ENCODE data around the gene TAS2R60.
"Not testable (repeated sequence)": the region's sequence is repeated elsewhere in the genome, so short reads cannot be mapped to it uniquely, and the experiment has no call there.

The TAS2R60 gene

GRCh38 chr7:143443153-143443552 lies at the start of gene TAS2R60:
TAS2R60 (plus strand) TSS chr7:143443453; CDS start chr7:143443453, 0 bp downstream.
- DNase-seq: no peak

GRCh38 chr7:143394068-143394467 lies 49.2 kb upstream of the TAS2R60 start:
- no peak for DNase-seq

GRCh38 chr7:143394777-143395176 lies 48.5 kb upstream of the TAS2R60 start:
- DNase-seq: no peak

- no peak for DNase-seq
Measured at GRCh38 chr7:143395187-143396149, 47.8 kb upstream of the TAS2R60 start.

GRCh38 chr7:143396182-143396581 lies 47.1 kb upstream of the TAS2R60 start:
- DNase-seq: no peak

- DNase-seq: no peak
Measured at GRCh38 chr7:143396625-143397556, 46.4 kb upstream of the TAS2R60 start.

- DNase-seq: no peak
Measured at GRCh38 chr7:143397710-143398530, 45.3 kb upstream of the TAS2R60 start.

- DNase-seq: no peak
Measured at GRCh38 chr7:143398616-143399015, 44.6 kb upstream of the TAS2R60 start.

GRCh38 chr7:143399151-143399550 lies 44.1 kb upstream of the TAS2R60 start:
- no peak for DNase-seq

GRCh38 chr7:143399642-143400041 lies 43.6 kb upstream of the TAS2R60 start:
- DNase-seq: no peak

GRCh38 chr7:143401265-143401664 lies 42.0 kb upstream of the TAS2R60 start:
- no peak for DNase-seq

- not testable (repeated sequence) for DNase-seq
Measured at GRCh38 chr7:143402233-143402632, 41.0 kb upstream of the TAS2R60 start.

- DNase-seq: no peak
Measured at GRCh38 chr7:143405173-143406001, 37.9 kb upstream of the TAS2R60 start.

- no peak for DNase-seq
Measured at GRCh38 chr7:143406002-143406357, 37.3 kb upstream of the TAS2R60 start.

GRCh38 chr7:143407287-143408251 lies 35.7 kb upstream of the TAS2R60 start:
- no peak for DNase-seq

- DNase-seq: no peak
Measured at GRCh38 chr7:143408252-143408685, 35.0 kb upstream of the TAS2R60 start.

- DNase-seq: no peak
Measured at GRCh38 chr7:143408686-143409561, 34.3 kb upstream of the TAS2R60 start, which contains the start of gene EPHA1. EPHA1 (minus strand) TSS chr7:143408856; CDS start chr7:143408805, 51 bp downstream.

GRCh38 chr7:143410521-143411004 lies 32.7 kb upstream of the TAS2R60 start:
- no peak for DNase-seq

Data from NCI-H1092 treated with DMSO at 0.1 percent for 48 hours (cell line).